CD4-positive, alpha-beta T cell treated with Interleukin-21 for 1 hour (primary cell): ENCODE measurements around the gene COG8.

Source experiments
- DNase-seq: peaks from one replicate; pipeline ENCODE4 v3.0.0-alpha.2; 2020

Gene COG8

DNA sequence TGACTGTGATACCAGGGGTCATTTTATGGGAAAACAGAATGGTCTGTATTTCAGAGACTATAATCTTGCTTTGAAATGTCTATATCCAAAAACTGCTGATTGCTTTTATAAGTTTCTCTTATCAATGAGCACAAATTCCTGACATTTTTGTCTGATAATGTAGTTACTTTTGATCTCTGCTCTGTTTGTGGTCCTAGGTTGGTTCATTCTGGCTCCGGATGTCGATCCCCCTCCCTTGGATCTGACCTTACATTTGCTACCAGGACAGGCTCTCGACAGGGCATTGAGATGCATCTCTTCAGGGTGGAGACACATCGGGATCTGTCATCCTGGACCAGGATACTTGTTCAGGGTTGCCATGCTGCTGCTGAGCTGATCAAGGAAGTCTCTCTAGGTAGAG is 55.5 kb downstream of the COG8 start:
- no peak for DNase-seq

DNA sequence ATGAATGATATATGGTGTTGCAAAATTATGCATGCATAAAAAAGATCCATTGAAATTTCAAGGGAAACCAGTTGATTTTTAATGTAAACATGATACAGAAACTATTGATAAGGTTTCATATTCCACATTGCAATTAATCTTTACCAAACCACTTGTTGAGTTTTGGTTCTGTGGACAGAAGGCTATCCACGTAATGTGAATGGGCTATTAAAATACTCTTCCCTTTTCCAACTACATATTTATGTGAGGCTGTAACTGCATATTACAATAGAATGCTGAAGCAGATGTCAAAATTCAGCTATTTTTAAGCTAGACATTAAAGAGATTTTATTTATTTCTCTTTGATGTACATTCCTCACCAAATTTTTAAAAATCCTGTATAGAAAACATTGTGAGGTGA is 62.0 kb downstream of the COG8 start:
- no peak for DNase-seq
